HepG2 (cell line): ENCODE measurements around the gene CCL13.

ENCODE experiments used
- ATAD3A ChIP-seq: sonication (generic); formaldehyde crosslinking; IDR thresholded peaks from 2 replicates; pipeline ENCODE4 v1.4.0; 2020; ENCODE audit warnings: missing genetic modification reagents
- ATF7 ChIP-seq, 2 experiments: fragments of 450-650 bp in 1 of 2; sonication (generic) in 1 of 2; formaldehyde crosslinking in 1 of 2; IDR thresholded peaks; 2 replicates each; pipeline versions ENCODE4 v1.4.0 to v1.6.1; 2016 to 2020; ENCODE audit warnings: antibody characterized with exemption in 1 of 2, mild to moderate bottlenecking in 1 of 2, missing genetic modification reagents in 1 of 2
- BHLHE40 ChIP-seq: IDR thresholded peaks from 2 replicates; pipeline ENCODE4 v1.6.1; 2011; ENCODE audit warnings: low read length, improper control_type of control experiment
- GTF2F1 ChIP-seq: fragments of 150-350 bp; IDR thresholded peaks from 2 replicates; pipeline ENCODE4 v1.6.1; 2014; ENCODE audit warnings: low read length
- KMT2A ChIP-seq: sonication (generic); formaldehyde crosslinking; IDR thresholded peaks from 2 replicates; pipeline ENCODE4 v1.4.0; 2020; ENCODE audit warnings: missing genetic modification reagents
- MXI1 ChIP-seq: IDR thresholded peaks from 3 replicates; pipeline ENCODE4 v1.6.1; 2012; ENCODE audit warnings: low read depth, low read length, inconsistent platforms, borderline replicate concordance
- POLR2A ChIP-seq, 2 experiments: IDR thresholded peaks; 2 replicates each; pipeline ENCODE4 v1.6.1; 2011; ENCODE audit warnings: low read depth in 2 of 2, low read length in 2 of 2, mild to moderate bottlenecking in 1 of 2, moderate library complexity in 1 of 2; ENCODE audit not compliant: insufficient read depth in 1 of 2
- POLR2AphosphoS5 ChIP-seq: IDR thresholded peaks from 2 replicates; pipeline ENCODE4 v1.6.1; 2012; ENCODE audit warnings: low read depth, low read length
- ZNF589 ChIP-seq: sonication (generic); formaldehyde crosslinking; conservative IDR thresholded peaks from 2 replicates; pipeline ENCODE4 v1.8.0; 2022; ENCODE audit warnings: mild to moderate bottlenecking, moderate library complexity, missing genetic modification reagents

- TF ChIP-seq KMT2A (CRISPR knock-in tag) (no peak), POLR2AphosphoS5 (no peak), BHLHE40 (no peak), GTF2F1 (no peak), ATAD3A (CRISPR knock-in tag) (no peak), ATF7 (IDR thresholded peaks at IDR 0.05) (no peak), ATF7 (CRISPR knock-in tag; IDR thresholded peaks at IDR 0.05) (no peak), POLR2A (IDR thresholded peaks at IDR 0.05; ENCODE audit: insufficient read depth in 1 of 2, low read depth in 2 of 2, low read length in 2 of 2) (no peak), ZNF589 (CRISPR knock-in tag) (no peak), MXI1 (no peak)
Observed at GRCh38 chr17:34382621-34383124, 26.4 kb downstream of the CCL13 start.
